ENCODE measurements around the gene PROCA1. TPM values are rescaled to one million over a fixed set of nuclear protein-coding genes. Genes with fewer than 3 reads are reported as not detected.

PROCA1 gene
- total and polyA plus RNA-seq, 2 of the 13 experiments (the other 11 are each of a cell fraction or from before 2014, with no cell fraction given): 0.73 to 1.5 TPM

- 0 out of 2 replicates have a peak, but pooled peaks have one; percentile 14 for TF ChIP-seq KMT2A (CRISPR knock-in tag; IDR thresholded peaks at IDR 0.05)
- no peak for TF ChIP-seq CENPX (CRISPR knock-in tag; IDR thresholded peaks at IDR 0.05)
- TF ChIP-seq MYC (CRISPR knock-in tag; IDR thresholded peaks at IDR 0.05; ENCODE audit: borderline replicate concordance): peak; percentile 93
- TF ChIP-seq, protein P1, sequence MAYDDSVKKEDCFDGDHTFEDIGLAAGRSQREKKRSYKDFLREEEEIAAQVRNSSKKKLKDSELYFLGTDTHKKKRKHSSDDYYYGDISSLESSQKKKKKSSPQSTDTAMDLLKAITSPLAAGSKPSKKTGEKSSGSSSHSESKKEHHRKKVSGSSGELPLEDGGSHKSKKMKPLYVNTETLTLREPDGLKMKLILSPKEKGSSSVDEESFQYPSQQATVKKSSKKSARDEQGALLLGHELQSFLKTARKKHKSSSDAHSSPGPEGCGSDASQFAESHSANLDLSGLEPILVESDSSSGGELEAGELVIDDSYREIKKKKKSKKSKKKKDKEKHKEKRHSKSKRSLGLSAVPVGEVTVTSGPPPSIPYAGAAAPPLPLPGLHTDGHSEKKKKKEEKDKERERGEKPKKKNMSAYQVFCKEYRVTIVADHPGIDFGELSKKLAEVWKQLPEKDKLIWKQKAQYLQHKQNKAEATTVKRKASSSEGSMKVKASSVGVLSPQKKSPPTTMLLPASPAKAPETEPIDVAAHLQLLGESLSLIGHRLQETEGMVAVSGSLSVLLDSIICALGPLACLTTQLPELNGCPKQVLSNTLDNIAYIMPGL (CRISPR knock-in tag; IDR thresholded peaks at IDR 0.05; ENCODE audit: borderline replicate concordance in 1 of 2, low read depth in 1 of 2): peak in 1 of 2 experiments; percentile 32; a peak in 2 of 4 replicates
- no peak for TF ChIP-seq MAFG (CRISPR knock-in tag; IDR thresholded peaks at IDR 0.05)
- TF ChIP-seq EEA1 (CRISPR knock-in tag; IDR thresholded peaks at IDR 0.05; ENCODE audit: borderline replicate concordance): peak; percentile 85; the same call in 1 of the 2 replicates
- peak; percentile 66 for TF ChIP-seq NCOA2 (CRISPR knock-in tag; IDR thresholded peaks at IDR 0.05)
- TF ChIP-seq ZNF30 (CRISPR knock-in tag; IDR thresholded peaks at IDR 0.05): 0 out of 2 replicates have a peak, but pooled peaks have one; percentile 34
- TF ChIP-seq HDAC2 (CRISPR knock-in tag; IDR thresholded peaks at IDR 0.05): peak; percentile 64; the same call in 1 of the 2 replicates
- peak; percentile 51 for TF ChIP-seq PHF8 (CRISPR knock-in tag; IDR thresholded peaks at IDR 0.05)
- TF ChIP-seq NPAS2 (CRISPR knock-in tag; IDR thresholded peaks at IDR 0.05; ENCODE audit: borderline replicate concordance): no peak
- no peak for TF ChIP-seq ZFX (CRISPR knock-in tag; IDR thresholded peaks at IDR 0.05; ENCODE audit: low read depth)
- TF ChIP-seq ZBTB44 (CRISPR knock-in tag; IDR thresholded peaks at IDR 0.05): no peak
- no peak for TF ChIP-seq ZNF124 (CRISPR knock-in tag; IDR thresholded peaks at IDR 0.05)
- no peak for TF ChIP-seq ZNF567 (CRISPR knock-in tag; IDR thresholded peaks at IDR 0.05; ENCODE audit: borderline replicate concordance)
- TF ChIP-seq CHD4 (IDR thresholded peaks at IDR 0.05; ENCODE audit: borderline replicate concordance, low read length): peak; percentile 80; the same call in 1 of the 2 replicates
- TF ChIP-seq, protein P2, sequence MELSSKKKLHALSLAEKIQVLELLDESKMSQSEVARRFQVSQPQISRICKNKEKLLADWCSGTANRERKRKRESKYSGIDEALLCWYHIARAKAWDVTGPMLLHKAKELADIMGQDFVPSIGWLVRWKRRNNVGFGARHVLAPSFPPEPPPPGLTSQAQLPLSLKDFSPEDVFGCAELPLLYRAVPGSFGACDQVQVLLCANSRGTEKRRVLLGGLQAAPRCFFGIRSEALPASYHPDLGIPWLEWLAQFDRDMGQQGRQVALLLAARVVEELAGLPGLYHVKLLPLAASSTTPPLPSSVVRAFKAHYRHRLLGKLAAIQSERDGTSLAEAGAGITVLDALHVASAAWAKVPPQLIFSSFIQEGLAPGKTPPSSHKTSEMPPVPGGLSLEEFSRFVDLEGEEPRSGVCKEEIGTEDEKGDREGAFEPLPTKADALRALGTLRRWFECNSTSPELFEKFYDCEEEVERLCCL (CRISPR knock-in tag; IDR thresholded peaks at IDR 0.05; ENCODE audit: borderline replicate concordance): no peak
- TF ChIP-seq, protein P3, sequence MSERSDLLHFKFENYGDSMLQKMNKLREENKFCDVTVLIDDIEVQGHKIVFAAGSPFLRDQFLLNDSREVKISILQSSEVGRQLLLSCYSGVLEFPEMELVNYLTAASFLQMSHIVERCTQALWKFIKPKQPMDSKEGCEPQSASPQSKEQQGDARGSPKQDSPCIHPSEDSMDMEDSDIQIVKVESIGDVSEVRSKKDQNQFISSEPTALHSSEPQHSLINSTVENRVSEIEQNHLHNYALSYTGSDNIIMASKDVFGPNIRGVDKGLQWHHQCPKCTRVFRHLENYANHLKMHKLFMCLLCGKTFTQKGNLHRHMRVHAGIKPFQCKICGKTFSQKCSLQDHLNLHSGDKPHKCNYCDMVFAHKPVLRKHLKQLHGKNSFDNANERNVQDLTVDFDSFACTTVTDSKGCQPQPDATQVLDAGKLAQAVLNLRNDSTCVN (CRISPR knock-in tag; IDR thresholded peaks at IDR 0.05; ENCODE audit: borderline replicate concordance): peak; percentile 35; the same call in 1 of the 2 replicates
- TF ChIP-seq, protein P4, sequence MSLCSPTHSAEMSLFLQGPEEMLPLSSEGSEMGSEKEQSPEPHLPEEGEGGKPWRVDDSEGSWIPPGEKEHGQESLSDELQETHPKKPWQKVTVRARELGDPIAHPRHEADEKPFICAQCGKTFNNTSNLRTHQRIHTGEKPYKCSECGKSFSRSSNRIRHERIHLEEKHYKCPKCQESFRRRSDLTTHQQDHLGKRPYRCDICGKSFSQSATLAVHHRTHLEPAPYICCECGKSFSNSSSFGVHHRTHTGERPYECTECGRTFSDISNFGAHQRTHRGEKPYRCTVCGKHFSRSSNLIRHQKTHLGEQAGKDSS (CRISPR knock-in tag; IDR thresholded peaks at IDR 0.05; ENCODE audit: borderline replicate concordance, low read depth): no peak; the same call in 1 of the 2 replicates
- 0 out of 2 replicates have a peak, but pooled peaks have one; percentile 52 for TF ChIP-seq KAT7 (CRISPR knock-in tag; IDR thresholded peaks at IDR 0.05; ENCODE audit: borderline replicate concordance)
Observed at GRCh38 chr17:28744104-28744971, 32.6 kb upstream of the PROCA1 start (continued).

Data from HepG2 (cell line).